CD4-positive, alpha-beta T cell treated with Interleukin-1 beta for 1 hour (primary cell): Measurements from ENCODE around the gene GUCY1A2.

ENCODE experiments used
- DNase-seq, 2 donors: peaks; one replicate each; pipeline ENCODE4 v3.0.0-alpha.2; 2020 to 2022

The GUCY1A2 gene

GRCh38 chr11:106998116-106998915, 20.0 kb downstream of the GUCY1A2 start:
- no peak for DNase-seq

- no peak for DNase-seq
Observed at GRCh38 chr11:106997227-106997626, 21.0 kb downstream of the GUCY1A2 start.

- no peak for DNase-seq
Observed at GRCh38 chr11:106996691-106997090, 21.6 kb downstream of the GUCY1A2 start.

- no peak for DNase-seq
Observed at GRCh38 chr11:106990331-106990730, 27.9 kb downstream of the GUCY1A2 start.

DNA sequence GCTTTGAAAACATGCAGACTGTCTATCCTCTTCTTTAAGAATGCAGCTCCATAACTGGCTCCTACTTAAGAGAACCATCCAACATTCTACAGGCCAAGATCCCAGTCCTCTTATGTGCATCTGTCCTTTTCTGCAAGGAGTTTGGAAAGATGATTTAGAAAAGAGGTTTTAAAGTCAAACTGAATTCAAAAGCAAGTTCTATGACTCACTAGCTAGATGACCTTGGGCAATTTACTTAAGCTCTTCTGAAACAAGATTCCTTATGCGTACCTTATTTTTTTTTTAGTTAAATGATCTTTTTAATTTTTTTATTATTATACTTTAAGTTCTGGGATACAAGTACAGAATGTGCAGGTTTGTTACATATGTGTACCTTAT, 29.2 kb downstream of the GUCY1A2 start:
- DNase-seq = no peak

DNA sequence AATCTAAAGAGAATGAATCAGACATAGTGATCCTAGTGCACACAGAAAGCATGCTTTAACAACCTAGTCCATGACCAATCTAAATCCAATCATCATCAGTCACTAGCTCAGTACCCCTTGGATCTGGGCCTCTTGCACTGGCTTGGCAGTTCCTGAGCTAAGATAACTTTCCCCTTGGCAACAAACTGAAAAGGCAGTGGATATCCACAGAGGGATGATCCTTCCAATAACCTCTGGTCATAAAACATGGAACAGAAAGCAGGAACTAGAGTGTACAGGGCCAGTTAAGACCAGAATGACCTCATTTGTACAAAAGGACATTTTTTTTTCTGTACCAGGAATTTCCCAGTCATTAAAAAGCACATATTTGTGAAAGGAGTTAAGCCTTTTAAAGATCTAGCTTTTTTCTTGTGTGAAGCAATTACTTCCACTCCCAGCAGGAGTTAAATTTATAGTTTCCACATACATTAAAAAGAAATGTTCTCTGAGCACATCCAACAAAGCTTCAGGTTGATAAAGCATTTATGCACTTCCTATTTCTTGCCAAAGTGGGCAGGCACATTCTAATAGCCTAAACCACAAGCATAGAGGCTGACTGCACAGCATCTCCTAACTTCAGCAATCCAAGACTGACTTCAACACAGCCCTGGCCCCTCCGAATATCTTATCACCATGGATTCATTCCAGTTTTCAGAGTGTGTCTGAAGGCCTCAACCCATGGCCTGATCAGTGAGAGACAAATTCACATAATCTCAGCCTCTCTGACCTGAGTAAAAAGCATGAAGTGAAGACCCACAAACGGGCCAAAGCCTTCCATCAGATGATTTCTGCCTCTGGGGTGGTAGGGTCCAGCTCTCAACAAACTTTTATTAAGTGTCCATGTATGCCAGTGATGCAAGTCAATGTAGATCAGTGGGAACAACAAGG, 29.9 kb downstream of the GUCY1A2 start:
- no peak for DNase-seq

GRCh38 chr11:106986673-106987072, 31.6 kb downstream of the GUCY1A2 start:
- DNase-seq = no peak

- no peak for DNase-seq
Observed at GRCh38 chr11:106986261-106986660, 32.0 kb downstream of the GUCY1A2 start.

DNA sequence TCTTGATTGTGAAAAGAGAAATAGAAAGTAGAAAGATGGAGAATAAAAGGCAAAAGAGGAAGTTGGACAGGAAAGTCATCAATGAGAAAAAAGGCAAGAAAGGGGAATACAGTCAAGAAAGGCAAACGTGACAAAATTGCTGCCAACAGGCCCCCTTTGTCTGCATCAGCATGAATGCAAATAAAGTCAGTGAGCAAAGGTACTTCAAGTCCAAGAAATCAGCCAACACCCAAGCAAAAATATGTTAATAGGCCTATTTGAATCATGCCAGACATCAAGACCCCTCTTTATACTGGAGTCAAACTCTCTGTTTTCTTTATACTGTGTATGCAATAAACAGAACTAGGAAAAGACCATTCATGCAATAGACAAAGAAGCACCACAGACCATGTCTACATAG, 34.3 kb downstream of the GUCY1A2 start:
- DNase-seq = no peak

- no peak for DNase-seq
Observed at GRCh38 chr11:106983261-106983660, 35.0 kb downstream of the GUCY1A2 start.

DNA sequence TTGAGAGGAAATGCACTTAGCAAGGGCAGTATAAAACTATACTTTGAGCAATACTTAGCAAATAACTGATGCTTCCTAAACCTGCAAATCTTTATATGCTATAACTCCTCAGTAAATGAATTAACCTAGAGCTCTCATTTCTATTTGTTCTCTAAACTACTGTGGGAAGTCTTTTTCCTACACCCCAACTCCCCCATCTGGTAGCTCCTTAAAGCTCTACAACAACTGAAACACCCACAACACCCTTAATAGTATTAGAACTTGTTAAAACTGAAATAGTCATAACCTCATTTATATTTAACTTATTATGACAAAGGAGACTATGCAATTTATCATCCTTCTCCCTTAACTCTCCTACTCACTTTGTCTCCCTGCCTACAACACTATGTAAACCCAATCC, 43.4 kb downstream of the GUCY1A2 start:
- DNase-seq = no peak

DNA sequence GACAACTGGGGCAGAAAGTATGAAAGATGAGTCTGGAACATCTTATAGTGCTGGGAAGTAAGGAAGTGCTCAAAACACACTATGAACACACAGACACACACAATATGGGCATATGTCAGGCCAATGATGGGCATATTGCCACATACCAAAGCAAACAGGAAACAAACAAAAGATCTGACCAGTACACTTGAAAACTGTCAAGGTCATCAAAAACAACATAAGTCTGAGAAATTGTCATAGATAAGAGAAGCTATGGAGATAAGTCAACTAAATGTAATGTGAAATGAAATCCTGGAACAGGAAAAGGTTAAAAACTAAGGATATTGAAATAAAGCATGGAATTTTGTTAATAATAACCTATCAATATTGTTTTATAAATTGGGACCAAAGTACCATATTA, 46.4 kb downstream of the GUCY1A2 start:
- DNase-seq = no peak

DNA sequence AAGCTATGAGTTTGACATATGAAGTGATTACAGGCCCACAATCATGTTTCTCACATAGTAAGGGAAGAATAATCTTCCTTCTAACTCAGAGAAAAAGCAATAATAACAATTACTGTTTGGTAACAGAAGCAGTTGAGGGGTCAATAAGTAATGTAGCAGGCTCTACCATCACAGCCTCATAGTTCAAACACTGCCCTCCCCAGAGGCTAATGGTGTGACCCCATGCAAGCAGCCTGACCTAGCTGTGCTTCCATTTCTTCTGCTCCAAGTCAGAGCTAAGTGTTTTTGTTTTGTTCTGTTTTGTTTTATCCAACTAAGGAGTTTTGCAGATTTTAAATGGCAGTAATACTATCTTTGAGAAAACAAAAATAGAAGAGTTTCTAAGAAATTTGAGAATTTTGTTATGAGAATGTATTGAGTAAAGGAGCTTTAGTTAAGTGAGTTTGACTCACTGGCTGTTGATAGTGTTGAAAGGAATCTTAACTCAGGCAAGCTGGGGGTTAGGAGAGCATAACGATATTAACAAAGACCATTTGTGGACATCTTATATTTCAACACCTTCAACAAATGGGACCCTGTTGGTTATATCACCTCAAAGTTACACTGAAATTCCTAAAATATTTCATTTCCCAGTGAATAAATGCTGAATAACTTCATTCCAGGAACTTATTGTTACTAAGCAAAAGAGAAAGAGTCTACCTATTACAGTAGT, 48.5 kb downstream of the GUCY1A2 start:
- DNase-seq = no peak

- DNase-seq = no peak
Observed at GRCh38 chr11:106962995-106963394, 55.3 kb downstream of the GUCY1A2 start.

- no peak for DNase-seq
Observed at GRCh38 chr11:106961518-106961917, 56.8 kb downstream of the GUCY1A2 start.

DNA sequence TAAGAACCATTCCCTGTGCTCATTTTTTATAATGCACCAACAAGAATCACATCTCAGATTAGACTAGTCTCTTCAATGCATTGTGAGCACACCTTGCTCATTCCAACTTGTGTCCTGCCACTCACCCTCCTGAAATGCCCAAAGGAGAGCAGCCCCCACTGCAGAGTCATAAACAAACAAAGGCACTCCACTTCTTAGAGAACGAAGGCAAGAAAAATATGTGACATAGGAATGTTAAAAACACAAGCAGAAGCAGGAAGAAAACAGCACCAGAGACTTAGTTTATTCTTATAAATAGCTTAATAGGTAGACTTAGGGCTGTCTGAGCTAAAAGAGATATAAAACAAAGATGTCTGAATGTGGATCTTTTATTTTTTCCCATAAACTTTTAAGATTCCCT, 57.2 kb downstream of the GUCY1A2 start:
- no peak for DNase-seq

GRCh38 chr11:106959800-106960199, 58.5 kb downstream of the GUCY1A2 start:
- DNase-seq = no peak

DNA sequence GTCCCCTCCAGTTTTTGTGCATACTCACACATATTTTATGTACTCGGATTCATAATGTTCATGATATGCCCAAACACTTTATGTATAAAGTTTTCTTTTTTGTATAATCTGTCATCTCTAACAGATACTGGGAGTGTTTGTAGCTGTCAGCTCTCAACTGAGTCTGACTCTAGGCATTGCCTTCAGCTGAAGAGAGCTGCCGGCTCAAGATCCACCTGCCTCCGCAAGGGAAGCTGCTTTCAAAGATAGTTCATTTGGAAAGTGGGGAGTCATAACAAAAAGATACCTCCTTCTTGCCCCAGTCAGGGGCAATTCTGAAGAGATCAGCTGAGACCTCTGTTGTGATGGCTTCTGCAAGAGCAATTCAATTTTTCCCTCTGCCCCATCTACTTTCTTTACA, 58.9 kb downstream of the GUCY1A2 start:
- no peak for DNase-seq

DNA sequence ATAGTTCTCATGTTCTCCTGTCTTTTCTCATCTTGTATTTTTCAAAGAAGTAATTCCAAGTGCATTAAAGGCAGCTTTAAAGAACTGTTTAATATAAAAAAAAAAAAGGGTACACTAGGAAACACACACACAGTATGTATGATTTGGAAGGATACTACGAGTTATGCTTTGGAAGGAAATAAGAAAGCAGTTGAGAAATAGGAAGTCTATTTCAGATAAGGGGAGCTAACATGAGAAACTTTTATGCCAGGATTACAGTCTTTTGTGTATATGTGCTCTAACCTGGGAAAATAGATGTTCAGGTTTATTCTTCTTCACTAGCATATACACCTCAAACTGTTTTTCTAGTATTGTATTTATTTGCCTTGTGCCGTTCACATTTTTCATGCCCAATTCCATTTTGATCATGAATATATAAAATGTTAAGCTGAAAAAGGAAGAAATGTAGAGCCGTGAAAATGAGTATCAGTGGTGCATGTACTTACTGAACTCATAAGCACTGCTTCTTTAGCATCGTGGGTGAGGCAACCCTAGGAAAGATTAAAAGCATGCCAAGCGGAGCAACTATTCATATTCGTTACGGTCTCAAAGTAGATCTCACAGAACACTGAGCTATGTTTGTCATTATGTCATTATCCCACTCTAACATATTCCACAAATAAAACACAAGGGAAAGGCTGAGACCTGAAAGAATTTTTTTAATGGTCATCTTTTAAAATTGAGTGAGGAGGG, 59.6 kb downstream of the GUCY1A2 start:
- no peak for DNase-seq

DNA sequence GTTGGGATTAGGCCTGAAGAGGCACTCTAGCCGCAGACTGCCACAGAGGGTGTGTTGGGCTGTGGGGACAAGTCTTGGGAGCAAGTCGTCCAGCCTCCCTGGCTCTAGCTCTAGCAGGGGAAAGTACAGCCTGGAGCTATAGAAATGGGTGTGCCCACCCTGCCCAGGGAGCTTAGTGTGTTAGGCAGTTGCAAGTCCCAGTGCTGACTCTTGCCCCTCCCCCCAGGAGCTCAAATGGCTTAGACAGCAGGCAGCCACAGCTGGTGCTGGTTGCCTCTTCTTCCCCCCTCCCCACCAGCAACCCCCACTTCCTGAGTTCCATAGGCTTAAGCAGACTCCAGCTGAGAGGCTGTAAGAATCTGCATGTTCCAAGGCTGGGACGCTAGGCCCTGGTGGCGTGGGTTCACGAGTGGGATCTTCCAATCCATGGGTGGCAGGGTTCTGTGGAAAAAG, 61.2 kb downstream of the GUCY1A2 start:
- no peak for DNase-seq

GRCh38 chr11:106950067-106950491, 68.2 kb downstream of the GUCY1A2 start:
- no peak for DNase-seq

DNA sequence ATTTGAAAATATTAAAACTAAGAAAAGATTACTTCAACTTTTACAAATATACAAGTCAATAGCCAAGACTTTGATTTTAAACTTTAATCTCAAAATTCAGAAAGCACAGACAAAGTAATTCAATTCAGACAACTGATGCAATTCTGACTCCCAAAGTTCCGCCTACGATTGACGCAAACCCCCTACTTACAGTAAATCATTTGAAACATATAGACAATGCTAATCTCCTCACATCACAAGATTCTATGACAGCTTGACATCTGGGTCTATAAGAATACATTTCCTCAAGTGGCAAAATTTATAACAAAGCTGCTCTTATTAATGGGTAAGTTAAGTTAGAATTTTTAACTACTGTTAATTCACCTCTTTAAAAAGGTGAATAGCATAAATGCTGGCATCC, 75.2 kb downstream of the GUCY1A2 start:
- DNase-seq = no peak

- no peak for DNase-seq
Observed at GRCh38 chr11:106939157-106939556, 79.1 kb downstream of the GUCY1A2 start.
